ENCODE measurements around the gene B4GAT1. TPM values are rescaled to one million over a fixed set of nuclear protein-coding genes. Genes with fewer than 3 reads are reported as not detected.
"Not testable (repeated sequence)": the region's sequence is repeated elsewhere in the genome, so short reads cannot be mapped to it uniquely, and the experiment has no call there.

Gene B4GAT1
- total and polyA plus RNA-seq, 10 of the 15 experiments (the other 5 are each of a cell fraction or from before 2014, with no cell fraction given): 0.55 to 11.1 (median 4.3) TPM

- peak; percentile 99 for TF ChIP-seq HDGF (IDR thresholded peaks at IDR 0.05)
Measured at GRCh38 chr11:66311965-66312548, 35.4 kb downstream of the B4GAT1 start (continued).

GRCh38 chr11:66311470-66311964, 35.9 kb downstream of the B4GAT1 start:
- WGBS (ENCODE audit: insufficient coverage, insufficient replicate concordance, low lambda C conversion rate, missing lambda C conversion rate): 20% methylated on average over 25 of the region's 26 CpGs
- intact Hi-C loops (cut with micrococcal nuclease; ENCODE audit: unreplicated experiment) (loop anchor here (2.0 kb wide), 1 partner anchor 77 kb away; no protein-coding TSS in a partner anchor), in situ Hi-C loops (cut with MboI) (no loop called here)
- ChIA-PET RAD21 (ENCODE audit: unreplicated experiment) (interaction anchor here (0.7 to 3.0 kb wide), 27 partner anchors 9 to 1042 kb away, joined by 3 to 49 read pairs (median 4); partner anchors contain the start of genes B4GAT1, MRPL11, PELI3 and POLD4), SMC1A (ENCODE audit: uncharacterized antibody, unreplicated experiment) (interaction anchor here (0.6 to 2.8 kb wide), 22 partner anchors 9 to 260 kb away, joined by 3 to 33 read pairs (median 5); partner anchors contain the start of genes MRPL11, NPAS4, RIN1 and SLC29A2), POLR2A (interaction anchor here (1.0 to 2.9 kb wide), 11 partner anchors 15 to 1042 kb away, joined by 3 to 19 read pairs (median 6); partner anchors contain the start of genes BRMS1, POLD4, RAB1B and RIN1), CTCF (interaction anchor here (0.5 to 6.3 kb wide), 32 partner anchors 9 to 805 kb away, joined by 3 to 166 read pairs (median 6); partner anchors contain the start of genes B4GAT1, BRMS1, DPP3 and MRPL11)
- no peak for FAIRE-seq
- Histone ChIP-seq H3K4me1 (ENCODE audit: control insufficient read depth, insufficient read depth, low read length) (no peaks in the 10 kb centered on the region; the same call in 1 of the 2 replicates), H3K27ac (ENCODE audit: control insufficient read depth, insufficient read depth) (peak overlapping the region; percentile 55; the same call in 1 of the 2 replicates), H3K36me3 (ENCODE audit: control insufficient read depth in 2 of 2, insufficient read depth in 2 of 2, low read length in 1 of 2) (no peaks in the 10 kb centered on the region), H3K27me3 (replicated peaks in 1 of 2; ENCODE audit: control insufficient read depth in 2 of 2, insufficient read depth in 2 of 2, low read length in 1 of 2) (no peaks in the 10 kb centered on the region; a peak in 1 of 4 replicates), H3K4me3 (peak overlapping the region; percentile 66), H3K9me3 (replicated peaks; ENCODE audit: control insufficient read depth, insufficient read depth, low read length) (no peaks in the 10 kb centered on the region), H3K79me2 (ENCODE audit: control insufficient read depth, insufficient read depth, low read length) (no peaks in the 10 kb centered on the region), H3K9ac (ENCODE audit: control insufficient read depth, insufficient read depth, low read length) (peak overlapping the region; percentile 69), H2AFZ (ENCODE audit: control insufficient read depth, low read depth, low read length) (peak overlapping the region; percentile 99), H4K20me1 (ENCODE audit: control insufficient read depth, insufficient read depth) (no peaks in the 10 kb centered on the region), H3K4me2 (ENCODE audit: control insufficient read depth, insufficient read depth) (peak overlapping the region; percentile 93)
- BruUV-seq (replicated peaks): no TSS peak
- no peak for ATAC-seq
- TF ChIP-seq CHD1 (IDR thresholded peaks at IDR 0.05; ENCODE audit: low read depth, low read length) (no peak), CTCF (IDR thresholded peaks at IDR 0.05 in 2 of 3, conservative IDR thresholded peaks at IDR 0.05 in 1 of 3; ENCODE audit: control insufficient read depth in 2 of 3, extremely low read depth in 1 of 3, insufficient read depth in 1 of 3, low read depth in 3 of 3, low read length in 3 of 3) (peak in 1 of 3 experiments; percentile 93; a peak in 2 of 6 replicates)
- no peak for DNase-seq (ENCODE audit: low read depth, low spot score)

- H2AFZ ChIP-seq (ENCODE audit: control insufficient read depth, low read depth, low read length); H3K4me2 ChIP-seq (ENCODE audit: control insufficient read depth, insufficient read depth); H3K9me3 ChIP-seq (replicated peaks; ENCODE audit: control insufficient read depth, insufficient read depth, low read length); in situ Hi-C loops (cut with MboI); H3K4me3 ChIP-seq; ATAC-seq; H3K27ac ChIP-seq (ENCODE audit: control insufficient read depth, insufficient read depth); DNase-seq (ENCODE audit: low read depth, low spot score); H3K4me1 ChIP-seq (ENCODE audit: control insufficient read depth, insufficient read depth, low read length); H3K36me3 ChIP-seq (ENCODE audit: control insufficient read depth in 2 of 2, insufficient read depth in 2 of 2, low read length in 1 of 2); BruUV-seq (replicated peaks); H3K79me2 ChIP-seq (ENCODE audit: control insufficient read depth, insufficient read depth, low read length); H4K20me1 ChIP-seq (ENCODE audit: control insufficient read depth, insufficient read depth); H3K27me3 ChIP-seq (replicated peaks in 1 of 2; ENCODE audit: control insufficient read depth in 2 of 2, insufficient read depth in 2 of 2, low read length in 1 of 2); FAIRE-seq; H3K9ac ChIP-seq (ENCODE audit: control insufficient read depth, insufficient read depth, low read length): not testable (repeated sequence)
- RAD21 ChIA-PET (ENCODE audit: unreplicated experiment): interaction anchor here (0.7 to 3.0 kb wide), 21 partner anchors 9 to 128 kb away, joined by 3 to 49 read pairs (median 6); partner anchors contain the start of genes B4GAT1, MRPL11, RIN1 and YIF1A
- WGBS (ENCODE audit: insufficient coverage, insufficient replicate concordance, low lambda C conversion rate, missing lambda C conversion rate): 86% methylated on average over 18 of the region's 18 CpGs
- SMC1A ChIA-PET (ENCODE audit: uncharacterized antibody, unreplicated experiment): interaction anchor here (0.6 to 2.8 kb wide), 19 partner anchors 9 to 260 kb away, joined by 3 to 33 read pairs (median 6); partner anchors contain the start of genes MRPL11, NPAS4, RIN1 and SLC29A2
- intact Hi-C loops (cut with micrococcal nuclease; ENCODE audit: unreplicated experiment): loop anchor here (2.0 kb wide), 1 partner anchor 78 kb away; no protein-coding TSS in a partner anchor
- CTCF ChIA-PET: interaction anchor here (0.5 to 6.3 kb wide), 31 partner anchors 9 to 806 kb away, joined by 3 to 166 read pairs (median 6); partner anchors contain the start of genes B4GAT1, BRMS1, DPP3 and MRPL11
- POLR2A ChIA-PET: interaction anchor here (1.0 to 2.9 kb wide), 8 partner anchors 16 to 75 kb away, joined by 3 to 19 read pairs (median 8); partner anchors contain the start of genes BRMS1, RIN1, SLC29A2 and YIF1A
Measured at GRCh38 chr11:66310803-66311440, 36.5 kb downstream of the B4GAT1 start.
